GM04503 (cell line): Measurements from ENCODE around the gene ADAMTS19.
"Not testable (repeated sequence)": the region's sequence is repeated elsewhere in the genome, so short reads cannot be mapped to it uniquely, and the experiment has no call there.

ENCODE experiments used
- DNase-seq: peaks from one replicate; pipeline ENCODE4 v3.0.0-alpha.2; 2012; ENCODE audit warnings: low read depth

The ADAMTS19 gene

GRCh38 chr5:129477532-129477931 is 17.4 kb downstream of the ADAMTS19 start:
- no peak for DNase-seq

- no peak for DNase-seq
Observed at GRCh38 chr5:129481161-129481560, 21.1 kb downstream of the ADAMTS19 start.

- DNase-seq = no peak
Observed at GRCh38 chr5:129496421-129496820, 36.3 kb downstream of the ADAMTS19 start.

DNA sequence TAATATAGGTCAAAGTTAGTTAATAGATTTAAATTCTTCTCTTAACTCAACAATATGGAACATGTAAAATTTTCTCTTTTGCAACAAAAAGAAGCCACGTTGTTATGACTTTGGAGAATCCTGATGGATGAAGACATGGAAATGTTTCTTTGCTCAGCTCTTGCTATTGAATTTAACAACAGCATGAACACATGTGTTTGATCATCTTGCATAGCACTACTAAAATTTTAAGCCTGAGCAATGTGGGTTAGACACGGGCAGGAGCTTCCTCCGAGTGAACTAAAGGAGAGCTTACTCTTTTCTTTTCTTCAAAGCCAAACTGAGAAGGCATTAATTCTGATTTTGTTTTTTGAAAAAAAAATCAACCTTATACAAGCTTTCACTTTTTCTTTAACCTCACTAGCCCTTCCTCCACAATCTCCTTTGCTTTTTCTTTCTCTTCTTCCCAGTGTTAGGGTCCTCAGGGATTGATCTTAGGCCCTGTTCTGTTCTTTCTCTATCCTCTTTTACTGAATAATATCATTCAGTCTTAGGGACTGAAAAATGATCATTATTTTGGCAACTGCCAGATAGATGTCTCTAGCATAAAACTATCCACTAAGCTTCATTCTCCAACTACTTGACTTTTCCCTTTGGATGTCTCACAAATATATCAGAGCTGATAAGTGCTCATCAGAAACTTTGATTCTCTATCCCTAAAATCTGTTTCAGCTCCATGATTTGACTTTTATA is 36.9 kb downstream of the ADAMTS19 start:
- DNase-seq = no peak

DNA sequence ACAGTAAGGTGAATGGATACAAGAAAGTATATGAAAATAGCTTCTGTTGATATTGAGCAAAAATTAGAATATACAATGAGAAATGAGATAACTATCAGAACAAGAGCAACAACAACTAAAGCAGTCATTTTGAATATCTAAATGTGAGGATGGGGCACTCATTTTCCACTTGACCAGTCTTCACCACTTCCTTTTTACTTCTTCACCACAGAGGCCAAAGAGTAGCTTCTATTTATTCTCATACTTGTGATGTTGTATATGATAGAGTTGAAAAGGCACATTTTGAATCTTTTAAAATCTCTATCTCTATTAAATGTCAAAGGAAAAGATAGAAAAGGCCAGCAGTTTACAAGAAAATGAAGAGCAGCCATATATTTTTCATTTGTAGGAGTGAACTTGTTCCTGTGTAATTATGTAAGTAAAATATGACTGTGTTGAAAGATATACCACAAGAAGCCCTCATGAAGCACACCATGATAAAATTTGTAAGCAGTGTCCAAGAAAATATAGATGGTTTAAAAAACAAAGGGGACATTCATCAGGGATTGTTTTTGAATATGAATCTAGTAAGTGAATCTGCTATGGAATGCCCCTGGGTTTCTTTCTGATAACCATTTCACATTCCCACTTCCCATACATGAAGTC is 39.2 kb downstream of the ADAMTS19 start:
- DNase-seq = no peak

- no peak for DNase-seq
Observed at GRCh38 chr5:129500101-129500500, 40.0 kb downstream of the ADAMTS19 start.

DNA sequence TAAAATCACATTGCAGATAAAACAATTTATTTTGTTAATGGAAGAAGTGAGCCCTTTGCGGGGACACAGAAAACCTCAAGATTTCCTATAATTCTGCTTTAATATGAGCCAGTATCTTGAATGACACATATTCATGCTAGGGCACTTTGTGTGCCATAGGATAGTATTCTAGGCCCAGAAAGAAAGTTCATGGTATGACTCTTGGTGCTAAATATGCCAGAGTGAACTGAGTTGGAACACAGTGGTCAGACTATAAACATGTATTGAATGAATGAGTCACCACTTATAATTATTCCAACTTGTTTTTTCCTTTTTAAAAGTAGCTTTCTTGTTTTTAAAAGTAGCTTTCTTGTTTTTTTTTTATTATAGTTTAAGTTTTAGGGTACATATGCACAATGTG is 46.0 kb downstream of the ADAMTS19 start:
- DNase-seq = no peak

- DNase-seq = no peak
Observed at GRCh38 chr5:129506950-129507349, 46.9 kb downstream of the ADAMTS19 start.

- no peak for DNase-seq
Observed at GRCh38 chr5:129507527-129507926, 47.4 kb downstream of the ADAMTS19 start.

GRCh38 chr5:129508606-129509005 is 48.5 kb downstream of the ADAMTS19 start:
- no peak for DNase-seq

DNA sequence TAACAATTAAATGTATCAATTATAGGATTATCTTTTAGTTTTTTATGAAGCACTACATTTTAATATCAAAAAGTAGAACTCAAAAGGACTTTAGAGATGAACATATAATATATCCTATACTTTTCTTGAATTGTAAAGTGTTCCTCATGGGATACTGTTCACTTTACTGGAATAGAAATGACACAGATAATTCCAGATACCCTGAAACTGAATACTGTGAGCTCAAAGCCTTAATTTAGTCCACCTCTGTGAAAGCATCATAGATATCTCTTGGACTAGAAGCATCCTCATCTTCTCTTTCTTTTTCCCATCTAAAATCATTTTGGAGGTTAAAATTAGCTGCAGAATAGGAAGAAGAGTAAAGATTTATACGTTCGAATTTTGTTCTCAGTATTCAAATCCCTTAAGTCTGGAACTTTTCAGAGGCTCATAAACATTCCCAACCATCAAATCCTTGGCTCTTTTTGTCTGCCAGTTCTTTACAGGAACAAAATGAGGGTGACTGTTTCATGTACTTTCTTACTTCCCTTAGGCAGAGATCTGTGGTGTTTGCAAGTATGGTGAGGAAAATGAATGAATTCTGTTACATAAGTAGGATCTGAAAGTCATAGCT is 49.4 kb downstream of the ADAMTS19 start:
- no peak for DNase-seq

GRCh38 chr5:129511291-129511690 is 51.2 kb downstream of the ADAMTS19 start:
- DNase-seq = no peak

- DNase-seq = no peak
Observed at GRCh38 chr5:129541051-129541450, 81.0 kb downstream of the ADAMTS19 start.

DNA sequence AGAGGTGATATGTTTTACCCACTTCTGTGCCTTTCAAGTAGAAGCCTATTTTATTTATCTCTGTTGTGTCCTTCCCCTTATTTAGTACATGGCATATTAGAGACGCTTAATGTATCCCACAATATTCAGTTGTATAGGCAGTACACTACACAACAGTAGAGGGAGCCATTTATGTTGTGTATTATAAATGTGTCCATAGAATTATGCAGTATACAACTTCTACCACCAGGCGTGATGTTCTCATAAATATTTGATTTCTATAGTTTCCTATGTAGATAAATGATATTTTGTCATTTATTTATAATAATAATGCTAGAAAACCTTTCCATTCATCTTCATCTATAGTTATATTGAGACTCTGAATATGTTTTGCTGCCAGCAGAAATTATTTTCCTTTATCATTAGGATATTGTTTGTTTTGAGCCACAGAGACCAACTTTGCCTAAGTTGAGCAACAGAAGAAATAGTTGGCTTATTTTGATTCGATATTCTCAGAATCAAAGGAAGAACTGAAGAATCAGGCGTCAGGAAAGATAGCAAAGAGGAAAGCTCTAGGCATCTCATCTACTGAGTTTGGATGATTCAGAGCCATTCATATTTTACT is 81.7 kb downstream of the ADAMTS19 start:
- DNase-seq = no peak

GRCh38 chr5:129547137-129547536 is 87.0 kb downstream of the ADAMTS19 start:
- DNase-seq = no peak

GRCh38 chr5:129554134-129554904 is 94.2 kb downstream of the ADAMTS19 start:
- no peak for DNase-seq

DNA sequence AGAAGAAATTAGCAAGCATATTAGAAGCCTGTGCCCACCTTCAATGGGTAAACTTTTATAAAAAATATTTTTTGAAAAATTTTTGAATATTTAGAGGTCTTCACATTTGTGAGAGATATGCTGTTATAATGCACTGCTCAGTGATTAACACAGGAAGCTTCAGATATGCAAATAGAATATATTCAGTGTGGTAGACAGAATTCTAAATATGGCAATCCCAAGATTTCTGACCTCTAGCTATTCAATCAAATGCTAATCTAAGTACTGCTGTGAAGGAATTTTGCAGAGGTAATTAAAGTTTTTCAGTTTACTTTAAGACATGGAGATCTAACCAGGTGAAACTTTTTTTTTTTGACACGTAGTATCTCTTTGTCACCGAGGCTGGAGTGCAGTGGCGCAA is 103.5 kb downstream of the ADAMTS19 start:
- DNase-seq = no peak

DNA sequence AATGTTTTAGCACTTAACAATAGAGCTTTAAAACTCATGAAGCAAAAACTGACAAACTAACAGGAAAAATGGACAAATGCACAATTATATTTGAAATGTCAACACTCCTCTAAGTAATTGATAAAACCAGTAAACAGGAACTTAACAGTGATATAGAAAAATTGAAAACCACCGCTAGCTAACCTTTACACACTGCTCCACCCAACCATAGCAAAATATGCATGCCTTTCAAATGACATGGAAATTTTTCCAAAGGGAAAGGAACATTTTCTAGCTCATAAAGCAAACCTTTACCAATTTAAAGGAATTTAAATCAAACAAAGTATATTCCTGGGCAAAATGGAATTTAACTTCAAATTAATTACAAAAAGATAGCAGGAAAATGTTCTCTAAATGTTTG is 109.2 kb downstream of the ADAMTS19 start:
- DNase-seq = no peak

- DNase-seq = no peak
Observed at GRCh38 chr5:129572060-129572459, 112.0 kb downstream of the ADAMTS19 start.

DNA sequence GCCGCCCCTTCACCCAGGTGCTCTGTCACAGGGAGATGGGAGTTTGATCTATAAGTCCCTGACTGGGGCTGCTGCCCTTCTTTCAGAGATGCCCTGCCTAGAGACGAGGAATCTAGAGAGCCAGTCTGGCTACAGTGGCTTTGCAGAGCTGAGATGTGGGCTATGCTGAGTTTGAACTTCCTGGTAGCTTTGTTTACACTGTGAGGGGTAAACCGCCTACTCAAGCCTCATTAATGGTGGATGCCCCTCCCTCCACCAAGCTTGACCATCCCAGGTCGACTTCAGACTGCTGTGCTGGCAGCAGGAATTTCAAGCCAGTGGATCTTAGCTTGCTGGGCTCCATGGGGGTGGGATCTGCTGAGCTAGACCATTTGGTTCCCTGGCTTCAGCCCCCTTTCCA is 124.4 kb downstream of the ADAMTS19 start:
- DNase-seq = not testable (repeated sequence)

DNA sequence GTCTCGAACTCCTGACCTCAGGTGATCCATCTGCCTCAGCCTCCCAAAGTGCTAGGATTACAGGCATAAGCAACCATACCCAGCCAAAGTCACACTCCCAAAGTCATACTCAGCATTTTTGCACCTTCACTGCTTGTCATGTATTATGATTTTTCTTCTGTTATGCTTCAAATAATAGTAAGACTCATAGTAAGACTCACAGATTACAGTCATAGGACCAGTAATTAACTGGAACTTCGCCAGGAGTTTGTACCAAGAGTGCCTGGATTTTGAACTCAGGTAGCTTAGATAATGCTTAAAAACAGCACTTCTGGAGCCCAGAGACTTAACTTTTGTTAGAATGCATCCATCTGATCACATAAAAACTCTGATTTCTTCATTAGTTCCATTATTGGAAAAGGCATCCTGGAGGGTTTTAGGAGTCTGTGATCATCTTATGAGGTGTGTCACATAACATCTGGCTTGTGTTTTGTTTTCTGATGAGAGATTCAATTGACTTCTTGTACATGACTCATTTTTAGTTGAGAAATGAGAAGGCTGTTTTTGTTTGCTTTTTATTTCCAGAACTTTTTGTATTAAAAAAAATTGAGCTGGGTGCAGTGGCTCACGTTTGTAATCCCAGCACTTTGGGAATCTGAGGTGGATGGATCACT is 131.5 kb downstream of the ADAMTS19 start:
- no peak for DNase-seq

GRCh38 chr5:129593525-129593924 is 133.4 kb downstream of the ADAMTS19 start:
- no peak for DNase-seq
